ENCODE results near the gene CEACAM16. TPM values are rescaled to one million over a fixed set of nuclear protein-coding genes. Genes with fewer than 3 reads are reported as not detected.
"Not testable (repeated sequence)": the region's sequence is repeated elsewhere in the genome, so short reads cannot be mapped to it uniquely, and the experiment has no call there.

Gene CEACAM16
- polyA plus RNA-seq, 1 donor (not counting 4 experiments of a cell fraction or from before 2014, with no cell fraction given): not detected

GRCh38 chr19:44683434-44684210 lies 15.3 kb upstream of the CEACAM16 start:
- Histone ChIP-seq H3K4me2 (ENCODE audit: control insufficient read depth, extremely low read depth, insufficient read depth, low read depth, low read length) (no peak overlapping the region), H3K27me3 (ENCODE audit: control insufficient read depth, extremely low read depth, insufficient read depth, low read length) (no peaks in the 10 kb centered on the region), H3K79me2 (ENCODE audit: control insufficient read depth, insufficient read depth, low read length) (no peaks in the 10 kb centered on the region), H3K9me3 (ENCODE audit: control insufficient read depth, low read depth, low read length) (no peaks in the 10 kb centered on the region), H3K4me3 (ENCODE audit: control insufficient read depth in 2 of 3, extremely low read depth in 1 of 3, insufficient read depth in 2 of 3, low read depth in 1 of 3, low read length in 3 of 3) (no peak overlapping the region), H2AFZ (ENCODE audit: control insufficient read depth, low read length) (no peak overlapping the region), H3K27ac (ENCODE audit: control insufficient read depth, insufficient read depth, low read length) (no peak overlapping the region), H3K9ac (ENCODE audit: control insufficient read depth, extremely low read depth, insufficient read depth, low read length) (no peak overlapping the region), H3K4me1 (ENCODE audit: control insufficient read depth, extremely low read depth, insufficient read depth, low read length) (peaks cover 11% of the 10 kb centered on the region), H3K36me3 (ENCODE audit: control insufficient read depth in 2 of 2, extremely low read depth in 1 of 2, insufficient read depth in 2 of 2, low read length in 2 of 2) (peaks cover 0 to 3% of the 10 kb centered on the region in 2 experiments), H4K20me1 (ENCODE audit: control insufficient read depth, extremely low read depth, insufficient read depth, low read length) (no peaks in the 10 kb centered on the region), H3K9me1 (ENCODE audit: control insufficient read depth, extremely low read depth, insufficient read depth, low read length) (no peaks in the 10 kb centered on the region)
- dilution Hi-C loops (cut with MboI; ENCODE audit: extremely low pct_ligation_motif_present, low sequenced_read_pairs): no loop called here
- DNase-seq (ENCODE audit: low read depth, low spot score) (no peak), FAIRE-seq (no peak)
- no peak for TF ChIP-seq EZH2 (IDR thresholded peaks at IDR 0.05; ENCODE audit: low read length)
- no peak for TF ChIP-seq CTCF (optimal IDR thresholded peaks at IDR 0.05 in 1 of 3, IDR thresholded peaks at IDR 0.05 in 1 of 3, conservative IDR thresholded peaks at IDR 0.05 in 1 of 3; ENCODE audit: extremely low read depth in 1 of 3, insufficient read depth in 2 of 3, low read length in 3 of 3)

GRCh38 chr19:44684396-44684795 lies 14.6 kb upstream of the CEACAM16 start:
- not testable (repeated sequence) for FAIRE-seq

More at GRCh38 chr19:44684396-44684795, 14.6 kb upstream of the CEACAM16 start:
- H3K9ac ChIP-seq (ENCODE audit: control insufficient read depth, extremely low read depth, insufficient read depth, low read length); dilution Hi-C loops (cut with MboI; ENCODE audit: extremely low pct_ligation_motif_present, low sequenced_read_pairs); H3K79me2 ChIP-seq (ENCODE audit: control insufficient read depth, insufficient read depth, low read length); H3K27me3 ChIP-seq (ENCODE audit: control insufficient read depth, extremely low read depth, insufficient read depth, low read length); H3K4me2 ChIP-seq (ENCODE audit: control insufficient read depth, extremely low read depth, insufficient read depth, low read depth, low read length); DNase-seq (ENCODE audit: low read depth, low spot score); H3K4me3 ChIP-seq (ENCODE audit: control insufficient read depth in 2 of 3, extremely low read depth in 1 of 3, insufficient read depth in 2 of 3, low read depth in 1 of 3, low read length in 3 of 3); H4K20me1 ChIP-seq (ENCODE audit: control insufficient read depth, extremely low read depth, insufficient read depth, low read length); H3K9me1 ChIP-seq (ENCODE audit: control insufficient read depth, extremely low read depth, insufficient read depth, low read length); H3K36me3 ChIP-seq (ENCODE audit: control insufficient read depth in 2 of 2, extremely low read depth in 1 of 2, insufficient read depth in 2 of 2, low read length in 2 of 2); H3K9me3 ChIP-seq (ENCODE audit: control insufficient read depth, low read depth, low read length); H2AFZ ChIP-seq (ENCODE audit: control insufficient read depth, low read length); H3K27ac ChIP-seq (ENCODE audit: control insufficient read depth, insufficient read depth, low read length): not testable (repeated sequence)
- peaks cover 11% of the 10 kb centered on the region for H3K4me1 ChIP-seq (ENCODE audit: control insufficient read depth, extremely low read depth, insufficient read depth, low read length)
